Measurements from ENCODE around the gene GRK5.

Gene GRK5

GRCh38 chr10:119241066-119241465 is 33.7 kb downstream of the GRK5 start:
- H2AFZ ChIP-seq (ENCODE audit: low read depth, low read length, severe bottlenecking) = no peak overlapping the region
- H3K4me2 ChIP-seq (ENCODE audit: low read depth, low read length, poor library complexity, severe bottlenecking) = no peak overlapping the region
- H3K27ac ChIP-seq (ENCODE audit: low read depth, low read length) = no peak overlapping the region
- no peaks in the 10 kb centered on the region for H3F3A ChIP-seq (ENCODE audit: insufficient read depth)
- H3K9me3 ChIP-seq (ENCODE audit: insufficient read depth, low read length) = no peaks in the 10 kb centered on the region
- H3K36me3 ChIP-seq (ENCODE audit: low read length) = no peaks in the 10 kb centered on the region
- H3K9ac ChIP-seq (ENCODE audit: low read length) = no peak overlapping the region
- H3K79me2 ChIP-seq (ENCODE audit: insufficient read depth, low read length) = no peaks in the 10 kb centered on the region
- no peaks in the 10 kb centered on the region for H3K27me3 ChIP-seq (ENCODE audit: low read length)
- TF ChIP-seq CTCF (IDR thresholded peaks at IDR 0.05; ENCODE audit: insufficient read depth, low read length, poor library complexity, severe bottlenecking) (no peak), EZH2phosphoT487 (conservative IDR thresholded peaks at IDR 0.05; ENCODE audit: low read length) (no peak)
- no peaks in the 10 kb centered on the region for H3K9me2 ChIP-seq (replicated peaks; ENCODE audit: insufficient read depth, low read length)
- no peaks in the 10 kb centered on the region for H4K20me1 ChIP-seq (ENCODE audit: low read depth, low read length)
- H3K4me3 ChIP-seq (ENCODE audit: insufficient read depth, low read length, poor library complexity, severe bottlenecking) = no peak overlapping the region

GRCh38 chr10:119242186-119242585 is 34.8 kb downstream of the GRK5 start:
- H3K4me3 ChIP-seq (ENCODE audit: insufficient read depth, low read length, poor library complexity, severe bottlenecking) = no peak overlapping the region
- no peak overlapping the region for H3K9ac ChIP-seq (ENCODE audit: low read length)
- H3K27ac ChIP-seq (ENCODE audit: low read depth, low read length) = no peak overlapping the region
- no peaks in the 10 kb centered on the region for H3F3A ChIP-seq (ENCODE audit: insufficient read depth)
- no peak overlapping the region for H3K4me2 ChIP-seq (ENCODE audit: low read depth, low read length, poor library complexity, severe bottlenecking)
- no peaks in the 10 kb centered on the region for H3K36me3 ChIP-seq (ENCODE audit: low read length)
- no peaks in the 10 kb centered on the region for H3K9me2 ChIP-seq (replicated peaks; ENCODE audit: insufficient read depth, low read length)
- H3K27me3 ChIP-seq (ENCODE audit: low read length) = no peaks in the 10 kb centered on the region
- H3K79me2 ChIP-seq (ENCODE audit: insufficient read depth, low read length) = no peaks in the 10 kb centered on the region
- H4K20me1 ChIP-seq (ENCODE audit: low read depth, low read length) = no peaks in the 10 kb centered on the region
- TF ChIP-seq EZH2phosphoT487 (conservative IDR thresholded peaks at IDR 0.05; ENCODE audit: low read length) = no peak
- TF ChIP-seq CTCF (IDR thresholded peaks at IDR 0.05; ENCODE audit: insufficient read depth, low read length, poor library complexity, severe bottlenecking) = no peak
- H3K9me3 ChIP-seq (ENCODE audit: insufficient read depth, low read length) = no peaks in the 10 kb centered on the region
- H2AFZ ChIP-seq (ENCODE audit: low read depth, low read length, severe bottlenecking) = no peak overlapping the region

- TF ChIP-seq CTCF (IDR thresholded peaks at IDR 0.05; ENCODE audit: insufficient read depth, low read length, poor library complexity, severe bottlenecking) (no peak), EZH2phosphoT487 (conservative IDR thresholded peaks at IDR 0.05; ENCODE audit: low read length) (no peak)
These were observed 36.1 kb downstream of the GRK5 start for GRCh38 chr10:119243488-119243887.

More at GRCh38 chr10:119243488-119243887, 36.1 kb downstream of the GRK5 start:
- Histone ChIP-seq H3K79me2 (ENCODE audit: insufficient read depth, low read length) (no peaks in the 10 kb centered on the region), H3K4me3 (ENCODE audit: insufficient read depth, low read length, poor library complexity, severe bottlenecking) (no peak overlapping the region), H3K9me3 (ENCODE audit: insufficient read depth, low read length) (no peaks in the 10 kb centered on the region), H3K9me2 (replicated peaks; ENCODE audit: insufficient read depth, low read length) (no peaks in the 10 kb centered on the region), H3K36me3 (ENCODE audit: low read length) (no peaks in the 10 kb centered on the region), H3K27ac (ENCODE audit: low read depth, low read length) (no peak overlapping the region), H3F3A (ENCODE audit: insufficient read depth) (no peaks in the 10 kb centered on the region), H3K9ac (ENCODE audit: low read length) (no peak overlapping the region), H2AFZ (ENCODE audit: low read depth, low read length, severe bottlenecking) (no peak overlapping the region), H3K27me3 (ENCODE audit: low read length) (no peaks in the 10 kb centered on the region), H3K4me2 (ENCODE audit: low read depth, low read length, poor library complexity, severe bottlenecking) (no peak overlapping the region), H4K20me1 (ENCODE audit: low read depth, low read length) (no peaks in the 10 kb centered on the region)
